Upper lobe of left lung (tissue), 4 donors: Measurements from ENCODE around the gene ZNF835.

Source experiments
- CTCF ChIP-seq, 6 experiments: fragments of 450-650 bp in 4 of 6; fragments of 200-600 bp in 2 of 6; sonication (generic) in 2 of 6; IDR thresholded peaks; one replicate each; pipeline ENCODE4 v1.5.1; 2016 to 2019; ENCODE audit warnings: antibody characterized with exemption in 6 of 6
- EP300 ChIP-seq, 4 donors: sonication (generic); formaldehyde crosslinking; IDR thresholded peaks; one replicate each; pipeline ENCODE4 v1.5.1; 2017; ENCODE audit warnings: antibody characterized with exemption in 4 of 4, control low read depth in 2 of 4
- POLR2A ChIP-seq, 4 donors: fragments of 450-650 bp; IDR thresholded peaks; one replicate each; pipeline ENCODE4 v1.5.1; 2016 to 2017; ENCODE audit warnings: antibody characterized with exemption in 4 of 4, mild to moderate bottlenecking in 2 of 4
- POLR2AphosphoS5 ChIP-seq, 2 donors: sonication (generic); formaldehyde crosslinking; IDR thresholded peaks; one replicate each; pipeline ENCODE4 v1.5.1; 2017; ENCODE audit warnings: antibody characterized with exemption in 2 of 2

GRCh38 chr19:56654151-56654550 lies 17.4 kb downstream of the ZNF835 start:
- TF ChIP-seq CTCF (IDR thresholded peaks at IDR 0.05), result no peak
- no peak for TF ChIP-seq POLR2AphosphoS5 (IDR thresholded peaks at IDR 0.05)
- TF ChIP-seq POLR2A (IDR thresholded peaks at IDR 0.05), result no peak
- no peak for TF ChIP-seq EP300 (IDR thresholded peaks at IDR 0.05)
